ENCODE results near the gene KRCC1.

DNA sequence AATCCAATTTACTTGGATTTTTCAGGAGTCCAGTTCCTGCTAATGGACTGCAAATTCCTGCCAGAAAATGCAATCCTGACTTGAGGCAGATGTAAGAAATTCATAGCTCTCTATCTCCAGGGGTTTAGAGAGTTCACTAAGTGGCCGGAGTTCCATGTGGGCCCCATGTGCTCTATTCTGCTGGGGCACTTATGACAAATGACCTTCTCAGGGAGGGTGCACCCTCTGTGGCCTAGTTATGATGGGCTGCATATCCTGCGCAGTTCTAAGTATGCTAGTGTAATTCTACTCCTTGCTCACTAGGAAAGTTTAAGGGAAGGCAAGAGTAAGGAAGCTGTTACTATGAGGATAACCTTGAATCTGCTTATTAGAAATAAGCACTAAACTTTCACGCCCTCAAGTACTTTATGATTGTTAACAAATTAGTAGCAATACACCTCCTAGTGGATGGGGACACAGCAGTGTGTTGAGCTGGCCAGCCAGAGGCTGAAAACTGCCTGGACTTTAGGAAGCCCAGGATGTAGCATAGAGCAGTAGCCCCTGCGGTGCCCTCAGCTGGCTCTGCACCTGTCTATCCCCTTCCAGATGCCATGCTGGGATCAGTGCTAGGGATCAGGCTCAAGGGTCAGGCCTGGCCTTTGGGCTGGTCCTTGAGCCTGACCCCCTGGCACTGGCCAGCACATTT, 26.5 kb upstream of the KRCC1 start:
- no peak for TF ChIP-seq GATA3 (IDR thresholded peaks at IDR 0.05; ENCODE audit: low read depth, low read length)
- no peak for TF ChIP-seq GATA2 (IDR thresholded peaks at IDR 0.05; ENCODE audit: low read depth, low read length)
